ENCODE results near the gene MYLK.

The MYLK gene

GRCh38 chr3:123819949-123820348 is 64.2 kb downstream of the MYLK start:
- no peak for DNase-seq (ENCODE audit: low read depth in 2 of 2)

- no peak for DNase-seq (ENCODE audit: low read depth in 2 of 2)
Measured at GRCh38 chr3:123818921-123819429, 65.2 kb downstream of the MYLK start.

DNA sequence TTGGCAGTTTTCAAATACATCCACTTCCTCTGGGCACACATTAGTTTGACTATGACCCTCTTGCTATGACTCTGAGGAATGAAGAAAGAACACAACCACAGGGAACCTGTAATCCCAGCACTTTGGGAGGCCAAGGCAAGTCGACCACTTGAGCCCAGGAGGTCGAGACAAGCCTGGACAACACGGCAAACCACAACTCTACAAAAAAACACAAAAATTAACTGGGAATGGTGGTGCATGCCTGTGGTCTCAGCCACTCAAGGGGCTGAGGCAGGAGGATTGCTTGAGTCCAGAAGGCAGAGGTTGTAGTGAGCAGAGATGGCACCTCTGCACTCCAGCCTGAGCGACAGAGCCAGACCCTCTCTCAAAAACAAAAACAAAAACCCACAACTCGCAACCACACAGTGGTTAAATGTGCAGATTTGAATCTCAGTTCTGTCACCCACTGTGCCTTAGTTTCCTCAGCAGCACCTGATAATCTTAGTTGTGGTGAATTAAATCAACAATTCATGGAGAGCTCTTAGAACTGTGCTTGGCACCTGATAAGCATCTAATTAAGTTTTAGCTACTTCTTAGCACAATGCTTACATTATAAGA is 65.7 kb downstream of the MYLK start:
- DNase-seq (ENCODE audit: low read depth in 2 of 2): no peak

DNA sequence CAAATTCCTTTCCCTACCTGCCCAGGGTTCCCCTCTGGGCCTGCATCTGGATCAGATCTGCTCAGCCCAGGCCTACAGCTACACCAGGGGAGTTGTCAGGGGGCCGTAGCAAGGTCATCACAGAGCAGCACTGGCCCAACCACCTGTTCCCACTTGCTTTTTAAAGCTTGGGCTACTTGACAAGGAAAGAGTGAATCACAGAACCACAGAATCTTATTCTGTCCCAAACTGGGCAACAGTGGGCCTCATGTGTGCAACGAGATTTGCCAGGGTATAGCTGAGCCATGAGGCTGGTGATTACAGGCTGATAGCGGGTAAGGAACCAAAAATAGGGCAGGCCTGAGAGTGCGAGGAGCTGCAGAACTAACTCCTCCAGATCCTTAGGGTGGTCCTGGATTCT is 66.7 kb downstream of the MYLK start:
- no peak for DNase-seq (ENCODE audit: low read depth in 2 of 2)

GRCh38 chr3:123816673-123817207 is 67.4 kb downstream of the MYLK start:
- no peak for DNase-seq (ENCODE audit: low read depth in 2 of 2)

DNA sequence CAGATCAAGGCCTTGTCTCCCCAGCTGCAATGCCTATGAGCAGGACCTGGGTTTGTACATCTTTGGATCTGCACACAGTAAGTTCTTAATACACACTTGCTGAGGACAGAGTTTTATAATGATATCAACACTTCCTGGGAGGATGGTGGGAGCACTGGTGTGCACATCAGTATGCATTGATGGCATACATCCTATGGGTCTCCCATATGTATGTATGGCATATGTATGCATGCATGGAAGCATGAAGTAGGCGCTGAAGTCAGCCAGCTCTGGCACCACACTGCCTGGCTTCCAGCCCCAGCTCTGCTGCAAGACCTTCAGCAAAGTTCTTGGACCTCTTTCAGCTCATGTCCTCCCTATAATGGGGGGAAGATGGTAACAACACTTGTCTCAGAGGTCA is 68.2 kb downstream of the MYLK start:
- no peak for DNase-seq (ENCODE audit: low read depth in 2 of 2)

GRCh38 chr3:123813876-123814275 is 70.3 kb downstream of the MYLK start:
- DNase-seq (ENCODE audit: low read depth in 2 of 2): no peak

GRCh38 chr3:123809597-123809996 is 74.5 kb downstream of the MYLK start:
- DNase-seq (ENCODE audit: low read depth in 2 of 2): no peak

- no peak for DNase-seq (ENCODE audit: low read depth in 2 of 2)
Measured at GRCh38 chr3:123808812-123809211, 75.3 kb downstream of the MYLK start.

DNA sequence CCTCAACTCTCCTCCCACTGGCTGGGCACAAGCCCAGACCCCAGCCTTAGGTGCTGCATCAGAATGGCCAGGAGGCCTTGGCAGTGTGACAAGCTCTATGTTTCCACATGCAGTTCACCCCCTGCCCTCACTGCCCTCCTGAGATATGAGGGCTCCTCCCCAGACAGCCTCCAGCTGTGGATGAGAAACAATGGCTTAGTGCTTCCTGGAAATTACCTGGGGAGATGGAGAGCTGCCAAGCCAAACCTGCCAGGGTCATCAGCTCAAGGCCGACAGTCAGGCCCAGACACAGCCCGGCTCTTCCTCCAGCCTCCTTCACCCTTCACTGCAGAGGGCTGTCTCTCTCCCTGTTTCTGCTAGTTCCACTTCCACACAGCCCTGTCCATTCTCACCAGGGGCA is 76.3 kb downstream of the MYLK start:
- DNase-seq (ENCODE audit: low read depth in 2 of 2): no peak

GRCh38 chr3:123805504-123805903 is 78.6 kb downstream of the MYLK start:
- no peak for DNase-seq (ENCODE audit: low read depth in 2 of 2)

DNA sequence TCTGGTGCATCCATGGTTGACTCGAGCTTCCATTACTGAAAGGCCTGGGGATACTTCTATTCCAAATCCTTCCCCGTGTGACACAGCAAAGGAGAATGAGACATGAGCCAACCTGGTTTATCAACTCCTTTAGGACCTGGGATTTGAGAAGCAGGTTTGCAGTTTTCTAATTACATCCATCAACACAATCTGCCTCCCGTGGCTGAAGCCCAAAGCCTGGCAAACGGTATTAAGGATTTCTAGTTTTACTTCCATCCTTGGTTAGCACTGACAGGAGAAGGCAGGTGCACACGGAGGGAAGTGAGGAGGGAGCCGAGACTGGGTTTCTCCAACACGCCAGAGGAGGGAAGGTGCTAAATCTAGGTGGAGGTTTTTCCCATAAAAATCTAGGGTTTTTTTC is 79.0 kb downstream of the MYLK start:
- DNase-seq (ENCODE audit: low read depth in 2 of 2): no peak

GRCh38 chr3:123804676-123805075 is 79.5 kb downstream of the MYLK start:
- DNase-seq (ENCODE audit: low read depth in 2 of 2): no peak

DNA sequence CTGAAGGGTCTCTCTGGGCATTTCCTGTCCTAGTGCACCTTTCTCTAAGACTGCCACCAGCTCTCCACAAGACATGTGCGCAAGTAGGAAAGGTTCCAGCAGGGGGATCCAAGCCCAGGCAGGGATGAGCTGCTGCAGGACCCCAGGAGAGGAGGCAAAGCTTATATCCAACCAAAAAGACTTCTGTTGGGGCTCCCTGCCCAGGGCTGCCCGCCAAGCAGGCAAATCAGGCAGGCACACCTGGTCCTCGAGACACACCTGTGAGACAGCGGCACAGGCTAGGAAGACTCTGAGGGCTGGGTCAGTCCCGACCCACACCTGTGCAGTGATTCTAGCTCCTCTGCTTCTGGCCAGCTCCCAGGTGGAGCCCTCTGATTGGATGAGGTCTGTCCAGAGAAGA is 80.6 kb downstream of the MYLK start:
- no peak for DNase-seq (ENCODE audit: low read depth in 2 of 2)

DNA sequence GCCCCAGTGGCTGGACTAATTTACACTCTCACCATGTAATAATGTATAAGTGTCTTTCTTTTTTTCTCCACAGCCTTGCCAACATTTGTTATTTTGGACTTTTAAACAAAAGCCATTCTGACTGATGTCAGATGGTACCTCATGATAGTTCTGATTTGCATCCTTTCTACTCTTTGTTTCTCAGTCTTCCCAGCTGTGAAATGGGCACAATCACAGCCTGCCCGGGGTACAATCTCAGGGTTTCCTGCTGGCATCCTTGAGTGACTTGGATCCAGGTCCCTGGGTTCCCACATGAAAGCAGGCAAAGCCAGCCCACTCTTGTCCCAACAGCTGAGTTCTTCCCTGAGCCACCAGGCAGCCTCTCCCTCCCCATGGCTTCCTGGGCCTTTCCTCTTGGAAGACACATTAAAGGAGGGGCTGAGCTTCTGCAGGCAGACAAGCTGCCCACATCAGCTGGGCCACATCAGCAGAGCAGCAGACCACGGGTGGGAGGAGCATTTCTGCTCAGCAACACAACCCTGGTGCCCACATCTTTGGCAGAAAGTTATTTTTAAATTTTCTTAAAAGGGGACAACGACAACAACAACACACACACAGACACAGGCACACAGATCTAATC is 82.0 kb downstream of the MYLK start:
- no peak for DNase-seq (ENCODE audit: low read depth in 2 of 2)

GRCh38 chr3:123801474-123801873 is 82.7 kb downstream of the MYLK start:
- DNase-seq (ENCODE audit: low read depth in 2 of 2): no peak

DNA sequence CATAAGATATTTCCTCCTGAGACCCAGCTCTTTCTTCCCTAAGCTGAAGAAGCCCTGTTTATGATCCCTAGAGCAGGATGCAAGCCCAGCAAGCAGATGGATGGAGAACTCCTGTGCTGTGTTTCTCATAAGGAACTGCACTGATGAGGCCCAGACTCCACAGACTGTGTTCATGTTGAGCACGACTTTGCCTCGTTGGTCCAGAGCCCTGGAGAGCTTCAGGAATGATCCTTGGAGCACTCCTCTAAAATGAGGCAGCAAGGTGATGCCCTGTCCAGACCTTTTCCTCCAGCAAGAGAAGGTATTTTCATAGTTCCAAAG is 83.8 kb downstream of the MYLK start:
- DNase-seq (ENCODE audit: low read depth in 2 of 2): no peak

DNA sequence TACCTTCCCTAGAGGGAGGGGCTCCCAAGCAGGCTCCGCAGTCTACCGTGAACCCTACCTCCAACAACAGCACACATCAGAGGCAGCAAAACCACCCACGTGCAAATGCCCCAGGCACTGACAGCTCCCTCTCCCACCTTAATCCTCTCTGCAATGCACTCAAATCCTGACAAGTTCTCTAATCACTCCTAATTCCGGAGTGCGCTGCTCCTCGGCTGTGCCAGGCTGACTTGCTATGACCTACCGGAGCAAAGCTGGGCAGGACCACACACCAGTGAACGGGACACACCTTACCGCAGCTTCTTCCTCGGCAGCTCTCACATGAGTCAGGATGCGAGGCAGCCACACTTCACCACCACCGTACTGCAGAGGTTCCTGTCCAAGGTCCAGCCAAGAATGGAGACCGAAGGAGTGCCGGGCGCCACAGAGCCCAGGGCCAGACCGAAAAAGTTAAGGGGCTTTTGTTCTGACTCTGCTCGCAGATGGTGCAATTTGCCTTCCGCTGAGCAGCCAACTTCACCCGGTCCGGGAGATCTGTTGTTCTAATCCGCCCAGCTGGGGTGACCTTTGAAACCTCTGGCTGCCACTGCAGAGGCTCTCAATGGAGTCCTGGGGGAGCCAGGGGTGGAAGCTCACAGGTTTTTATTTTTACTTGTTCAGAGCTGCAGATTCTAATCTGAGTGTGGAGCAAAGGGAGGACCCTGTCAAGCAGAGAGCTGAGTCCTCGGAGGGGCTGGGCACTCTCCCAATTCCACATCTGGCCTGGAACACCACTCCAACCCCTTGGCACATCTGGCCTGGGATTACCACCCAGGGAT is 84.4 kb downstream of the MYLK start:
- DNase-seq (ENCODE audit: low read depth in 2 of 2): no peak

DNA sequence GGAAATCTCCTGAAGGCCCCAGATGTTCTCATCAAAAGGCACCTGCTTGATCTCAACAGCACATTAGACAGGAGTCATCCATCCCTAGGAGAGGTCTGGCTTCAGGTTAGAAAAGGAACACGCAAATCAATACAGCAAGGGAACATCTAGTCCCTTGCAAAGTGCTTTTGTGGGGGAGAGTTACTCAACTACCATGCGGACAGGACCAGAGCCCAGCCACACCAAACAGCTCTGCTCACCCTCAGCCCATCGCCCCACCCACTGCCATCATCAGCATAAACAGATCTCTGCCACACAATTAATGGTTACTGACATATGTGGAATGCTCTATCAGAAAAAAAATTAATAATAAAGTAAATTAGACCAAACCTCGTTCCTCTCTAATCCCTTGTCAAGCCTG is 85.6 kb downstream of the MYLK start:
- no peak for DNase-seq (ENCODE audit: low read depth in 2 of 2)

DNA sequence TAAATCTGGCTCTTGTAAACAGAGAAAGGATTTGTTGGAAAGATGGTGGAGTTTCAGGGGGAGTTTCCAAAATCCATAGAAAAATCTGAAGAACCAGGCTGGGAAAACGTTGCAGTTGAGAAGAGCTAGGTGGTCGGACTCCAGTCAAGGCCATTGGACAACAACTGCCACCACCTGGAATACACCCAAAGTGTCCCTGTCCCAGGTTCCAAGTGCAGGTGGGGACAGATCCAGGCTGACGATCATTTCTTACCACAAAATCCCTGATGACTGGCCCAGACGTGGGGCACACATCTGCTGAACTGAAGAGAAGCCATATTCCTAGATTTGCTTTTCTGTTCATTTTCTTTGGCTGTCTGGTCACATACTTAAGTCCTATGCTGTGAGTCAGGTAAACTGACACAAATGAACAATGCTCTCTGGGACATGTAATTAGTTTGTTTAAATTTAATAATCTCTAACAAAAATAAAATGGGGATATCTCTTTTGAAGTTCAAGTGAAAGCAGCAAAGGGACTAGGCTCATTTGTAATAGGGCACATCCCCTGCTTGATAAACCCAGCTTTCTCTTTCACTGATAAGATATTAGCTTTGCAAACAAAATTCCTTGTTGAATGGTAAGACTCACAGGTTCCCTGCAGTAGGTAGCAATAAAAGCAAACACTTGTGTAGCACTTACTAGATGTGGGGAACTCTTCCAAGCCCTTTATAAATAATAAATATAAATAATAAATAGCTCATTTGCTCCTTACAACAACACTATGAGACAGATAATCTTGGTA is 88.5 kb downstream of the MYLK start:
- no peak for DNase-seq (ENCODE audit: low read depth in 2 of 2)

GRCh38 chr3:123793425-123793824 is 90.7 kb downstream of the MYLK start:
- no peak for DNase-seq (ENCODE audit: low read depth in 2 of 2)
